HG03060 (cell line): Measurements from ENCODE around the gene DRD3.

Experiments used
- ATAC-seq: cut with Tn5 transposase; IDR thresholded peaks from one replicate; pipeline ENCODE4 v1.9.1; 2021; ENCODE audit warnings: low read depth, moderate number of reproducible peaks; ENCODE audit not compliant: unreplicated experiment

DRD3 gene

DNA sequence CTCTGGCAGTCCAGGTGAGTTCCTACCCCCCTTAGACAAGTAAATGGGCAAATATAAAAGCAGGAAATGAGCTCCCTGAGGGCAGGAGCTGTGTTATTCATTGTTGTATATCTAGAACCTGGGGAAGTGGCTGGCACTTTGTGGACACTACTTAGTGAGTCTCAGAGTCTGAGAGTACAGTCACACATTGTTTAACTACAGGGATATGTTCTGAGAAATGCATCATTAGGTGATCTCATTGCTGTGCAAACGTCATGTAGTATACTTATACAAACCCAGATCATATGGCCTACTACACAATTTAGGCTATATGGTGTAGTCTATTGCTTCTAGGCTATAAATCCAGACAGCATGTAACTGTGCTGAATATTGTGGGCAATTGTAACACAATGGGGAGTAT is 52.4 kb downstream of the DRD3 start:
- no peak for ATAC-seq

- ATAC-seq: no peak
These were observed 56.7 kb downstream of the DRD3 start for GRCh38 chr3:114122027-114122709.

- no peak for ATAC-seq
These were observed 58.6 kb downstream of the DRD3 start for GRCh38 chr3:114120211-114120610.

DNA sequence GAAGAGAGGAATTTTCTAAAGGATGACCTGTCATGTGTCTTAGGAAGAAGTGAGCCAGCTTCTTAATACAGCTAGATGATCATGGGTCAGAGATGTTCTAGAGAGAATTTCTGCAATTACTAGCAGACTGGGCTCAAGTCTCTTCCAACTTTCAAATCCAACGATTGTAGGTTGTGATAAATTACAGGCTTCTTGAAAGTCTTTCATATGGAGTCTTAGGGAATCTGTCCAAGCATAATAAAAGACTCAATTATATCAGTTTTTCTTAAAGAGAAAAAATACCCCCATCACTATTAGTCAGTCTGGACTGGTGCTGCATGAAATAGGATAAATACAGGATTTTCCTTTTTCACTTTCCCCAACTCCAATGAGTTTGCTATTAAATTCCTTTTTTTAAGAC is 59.1 kb downstream of the DRD3 start:
- no peak for ATAC-seq

GRCh38 chr3:114115143-114115542 is 63.7 kb downstream of the DRD3 start:
- no peak for ATAC-seq

DNA sequence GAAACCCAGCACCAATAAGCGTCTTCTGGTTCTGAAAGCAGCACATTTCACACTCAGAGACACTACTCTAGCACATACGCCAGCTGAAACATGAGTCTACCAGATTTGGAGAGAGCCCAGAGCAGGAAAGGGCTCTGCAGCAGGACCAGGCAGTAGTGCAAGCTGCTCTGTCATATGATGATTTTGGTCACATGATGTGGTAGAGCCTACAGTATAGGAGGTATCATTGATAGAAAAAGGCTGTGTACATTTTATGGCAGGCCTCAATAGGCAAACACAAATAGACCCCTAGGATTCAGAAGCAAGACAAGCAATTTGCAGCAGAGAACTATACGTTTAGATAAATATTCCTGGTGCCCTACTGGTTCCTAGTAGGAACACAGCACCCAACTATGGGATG is 64.1 kb downstream of the DRD3 start:
- ATAC-seq: no peak

GRCh38 chr3:114112696-114113095 is 66.2 kb downstream of the DRD3 start:
- ATAC-seq: no peak

DNA sequence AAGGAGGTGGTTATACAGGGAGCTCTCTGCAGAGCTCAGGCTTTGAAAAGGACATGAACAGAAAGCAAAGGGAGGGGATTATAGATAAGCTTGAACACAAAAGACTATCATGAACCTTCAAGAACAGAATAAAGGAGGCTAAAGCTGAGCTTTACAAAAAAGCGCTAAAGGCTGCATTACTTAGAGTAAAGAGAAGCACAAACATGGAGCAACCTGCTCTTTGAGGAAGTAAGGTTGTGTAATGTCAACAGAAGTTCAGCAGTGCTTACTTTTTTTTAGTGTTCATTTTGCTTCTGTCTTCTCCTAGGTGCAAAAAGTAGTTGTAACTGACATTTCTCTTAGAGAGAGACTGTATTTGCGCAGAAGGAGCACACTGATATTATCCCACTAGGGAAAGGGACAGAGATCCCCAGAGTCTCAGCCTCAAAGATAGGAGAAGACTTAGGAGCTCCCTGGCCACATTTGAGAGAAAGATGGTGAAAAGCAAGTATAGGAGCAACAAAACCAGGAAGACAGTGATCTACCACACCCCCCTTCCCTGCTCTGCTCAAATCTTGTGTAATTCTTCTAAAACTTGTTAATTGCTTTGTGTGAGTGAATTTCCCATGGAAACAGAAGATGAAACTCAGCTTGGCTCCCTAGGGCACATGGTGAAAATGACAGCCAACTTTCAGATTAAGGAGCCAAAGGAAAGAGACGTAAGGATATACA is 67.6 kb downstream of the DRD3 start:
- no peak for ATAC-seq

DNA sequence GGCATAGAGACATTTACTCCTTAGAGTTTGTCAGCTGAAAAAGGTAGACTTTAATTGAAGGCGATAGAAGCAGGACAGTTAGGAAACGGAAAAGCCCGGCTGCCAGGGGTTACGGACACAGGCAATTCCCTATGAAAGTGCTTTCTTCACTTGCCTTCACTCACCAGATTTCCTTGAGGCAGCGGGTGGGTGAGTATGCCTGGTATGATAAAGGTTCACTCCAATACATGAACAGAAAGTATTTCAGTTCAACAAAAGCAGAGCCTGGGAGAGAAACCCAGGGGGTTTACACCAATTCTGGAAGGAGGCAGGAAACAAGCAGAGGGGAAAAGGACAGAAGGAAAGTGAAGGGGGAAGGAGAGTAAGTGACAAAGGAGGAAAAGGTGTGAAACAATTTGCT is 68.4 kb downstream of the DRD3 start:
- no peak for ATAC-seq

DNA sequence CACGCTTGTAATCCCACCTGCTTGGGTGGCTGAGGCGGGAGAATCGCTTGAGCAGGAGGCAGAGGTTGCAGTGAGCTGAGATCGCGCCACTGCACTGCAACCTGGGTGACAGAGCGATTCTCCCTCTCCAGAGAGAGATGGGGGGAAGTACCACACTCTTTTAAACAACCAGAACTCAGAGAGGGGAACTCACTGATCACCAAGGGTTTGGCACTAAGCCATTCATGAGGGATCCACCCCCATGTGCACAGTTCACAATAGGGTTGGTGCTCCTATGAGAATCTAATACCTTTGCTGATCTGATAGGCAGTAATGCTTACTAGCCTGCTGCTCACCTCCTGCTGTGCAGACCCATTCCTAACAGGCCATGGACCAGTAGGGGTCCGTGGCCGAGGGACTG is 70.7 kb downstream of the DRD3 start:
- no peak for ATAC-seq

DNA sequence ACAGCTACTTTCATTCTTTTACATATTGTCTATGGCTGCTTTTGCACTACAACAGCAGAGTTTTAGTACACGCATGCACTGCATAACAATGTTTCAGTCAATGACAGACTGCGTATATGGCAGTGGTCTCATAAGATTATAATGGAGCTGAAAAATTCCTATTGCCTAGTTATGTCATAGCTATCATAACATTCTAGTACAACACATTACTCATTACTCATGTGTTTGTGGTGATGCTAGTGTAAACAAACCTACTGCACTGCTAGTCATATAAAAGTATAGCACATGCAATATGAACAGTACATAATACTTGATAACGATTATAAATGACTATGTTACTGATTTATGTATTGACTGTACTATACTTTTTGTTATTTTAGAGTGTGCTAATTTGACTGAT is 74.4 kb downstream of the DRD3 start:
- no peak for ATAC-seq

GRCh38 chr3:114103858-114104257 is 75.0 kb downstream of the DRD3 start:
- no peak for ATAC-seq

DNA sequence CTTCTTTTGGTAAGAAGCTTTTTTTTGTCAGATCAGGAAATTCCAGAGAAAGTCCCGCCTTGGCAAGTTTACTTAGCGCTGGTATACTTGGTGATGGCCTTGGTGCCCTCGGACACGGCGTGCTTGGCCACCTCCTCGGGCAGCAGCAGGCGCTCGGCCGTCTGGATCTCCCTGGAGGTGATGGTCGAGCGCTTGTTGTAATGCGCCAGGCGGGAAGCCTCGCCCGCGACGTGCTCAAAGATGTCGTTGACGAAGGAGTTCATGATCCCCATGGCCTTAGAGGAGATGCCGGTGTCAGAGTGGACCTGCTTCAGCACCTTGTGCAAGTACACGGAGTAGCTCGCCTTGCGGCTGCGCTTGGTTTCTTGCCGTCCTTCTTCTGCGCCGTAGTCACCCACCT is 75.7 kb downstream of the DRD3 start:
- no peak for ATAC-seq

GRCh38 chr3:114101101-114101500 is 77.8 kb downstream of the DRD3 start:
- no peak for ATAC-seq

GRCh38 chr3:114095796-114096195 is 83.1 kb downstream of the DRD3 start:
- no peak for ATAC-seq

DNA sequence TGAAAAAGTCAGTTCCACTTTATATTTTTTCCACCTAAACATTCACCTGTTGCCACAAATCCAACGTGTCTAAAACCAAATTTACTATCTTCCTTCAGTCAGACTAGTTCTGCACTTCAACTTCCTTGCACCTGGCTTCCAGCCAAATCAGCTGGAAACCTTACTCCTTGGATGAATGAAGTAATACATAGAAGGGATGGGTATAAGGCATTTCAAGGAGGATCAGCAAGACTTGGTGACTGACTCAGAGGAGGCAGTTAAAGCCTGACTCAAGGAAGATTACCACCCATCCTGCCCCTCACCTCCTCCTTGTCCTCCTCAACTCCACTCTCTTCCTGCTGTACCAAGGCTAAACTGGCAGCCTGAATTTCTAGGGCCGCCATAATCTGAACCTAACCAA is 85.3 kb downstream of the DRD3 start:
- no peak for ATAC-seq

- ATAC-seq: no peak
These were observed 85.9 kb downstream of the DRD3 start for GRCh38 chr3:114093016-114093380.

GRCh38 chr3:114092151-114093015 is 86.5 kb downstream of the DRD3 start:
- no peak for ATAC-seq

- no peak for ATAC-seq
These were observed 89.2 kb downstream of the DRD3 start for GRCh38 chr3:114089675-114090074.

- ATAC-seq: no peak
These were observed 92.5 kb downstream of the DRD3 start for GRCh38 chr3:114086356-114086755.

GRCh38 chr3:114083112-114083511 is 95.7 kb downstream of the DRD3 start:
- no peak for ATAC-seq

DNA sequence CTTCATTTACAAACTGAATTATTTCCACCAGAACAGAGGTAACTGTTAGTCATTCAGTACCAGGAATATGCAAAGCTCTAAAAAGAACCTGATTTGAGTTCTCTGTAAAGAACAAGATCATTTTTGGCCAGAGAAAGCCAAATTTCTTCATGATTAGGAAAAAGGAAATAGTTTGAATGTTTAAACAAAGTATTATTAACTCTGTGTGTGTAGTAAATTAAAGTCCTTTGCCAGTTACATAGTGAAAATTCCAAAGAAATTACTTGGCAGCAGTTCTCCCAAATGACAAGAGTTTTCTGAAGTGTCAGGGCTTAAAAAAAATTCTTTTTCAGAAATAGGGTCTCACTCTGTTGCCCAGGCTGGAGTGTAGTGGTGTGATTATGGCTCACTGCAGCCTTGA is 97.8 kb downstream of the DRD3 start:
- ATAC-seq: no peak
